Neural progenitor cell (in vitro differentiated cells): ENCODE results near the gene SH2D4B.

ENCODE experiments used
- EZH2 ChIP-seq: fragments of 200-600 bp; sonication (generic); IDR thresholded peaks from 2 replicates; pipeline ENCODE4 v1.6.1; 2017; ENCODE audit warnings: antibody characterized with exemption, mild to moderate bottlenecking, moderate library complexity
- EZH2phosphoT487 ChIP-seq: fragments of 200-600 bp; sonication (generic); IDR thresholded peaks from 2 replicates; pipeline ENCODE4 v1.6.1; 2017; ENCODE audit warnings: antibody characterized with exemption
- TF ChIP-seq, protein P1 (sequence below): fragments of 200-600 bp; sonication (generic); IDR thresholded peaks from 2 replicates; pipeline ENCODE4 v1.5.1; 2017; ENCODE audit warnings: antibody characterized with exemption, mild to moderate bottlenecking

DNA sequence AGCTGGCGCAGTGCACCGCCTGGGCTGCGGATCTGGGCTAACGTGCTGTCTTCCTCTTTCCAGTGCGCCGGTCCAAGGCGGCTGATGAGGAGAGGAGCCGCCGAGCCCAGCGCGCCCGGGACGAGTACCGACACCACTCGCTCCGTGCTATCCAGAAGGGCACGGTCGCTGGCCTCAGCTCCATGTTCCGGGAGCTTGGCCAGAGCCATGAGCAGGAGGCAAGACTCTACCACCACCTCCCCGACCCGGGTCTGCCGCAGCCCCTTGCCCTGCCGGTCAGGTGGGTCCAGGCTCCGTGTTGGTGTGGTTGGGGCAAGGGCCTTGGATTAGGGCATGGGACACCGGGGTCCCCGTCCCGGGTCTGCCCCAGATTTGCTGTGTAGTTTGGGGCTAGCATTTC lies 65.8 kb downstream of the SH2D4B start:
- TF ChIP-seq, protein P1, sequence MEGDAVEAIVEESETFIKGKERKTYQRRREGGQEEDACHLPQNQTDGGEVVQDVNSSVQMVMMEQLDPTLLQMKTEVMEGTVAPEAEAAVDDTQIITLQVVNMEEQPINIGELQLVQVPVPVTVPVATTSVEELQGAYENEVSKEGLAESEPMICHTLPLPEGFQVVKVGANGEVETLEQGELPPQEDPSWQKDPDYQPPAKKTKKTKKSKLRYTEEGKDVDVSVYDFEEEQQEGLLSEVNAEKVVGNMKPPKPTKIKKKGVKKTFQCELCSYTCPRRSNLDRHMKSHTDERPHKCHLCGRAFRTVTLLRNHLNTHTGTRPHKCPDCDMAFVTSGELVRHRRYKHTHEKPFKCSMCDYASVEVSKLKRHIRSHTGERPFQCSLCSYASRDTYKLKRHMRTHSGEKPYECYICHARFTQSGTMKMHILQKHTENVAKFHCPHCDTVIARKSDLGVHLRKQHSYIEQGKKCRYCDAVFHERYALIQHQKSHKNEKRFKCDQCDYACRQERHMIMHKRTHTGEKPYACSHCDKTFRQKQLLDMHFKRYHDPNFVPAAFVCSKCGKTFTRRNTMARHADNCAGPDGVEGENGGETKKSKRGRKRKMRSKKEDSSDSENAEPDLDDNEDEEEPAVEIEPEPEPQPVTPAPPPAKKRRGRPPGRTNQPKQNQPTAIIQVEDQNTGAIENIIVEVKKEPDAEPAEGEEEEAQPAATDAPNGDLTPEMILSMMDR, result no peak
- TF ChIP-seq EZH2phosphoT487, result no peak
- TF ChIP-seq EZH2, result no peak
